IMR-90 (cell line): ENCODE results near the gene SCRN2.

Experiments used
- BHLHE40 ChIP-seq: fragments of 150-350 bp; IDR thresholded peaks from 2 replicates; pipeline ENCODE4 v1.6.1; 2016; ENCODE audit warnings: mild to moderate bottlenecking, low read depth, low read length
- CEBPB ChIP-seq: IDR thresholded peaks from 2 replicates; pipeline ENCODE4 v1.6.1; 2012; ENCODE audit warnings: low read depth, low read length, improper control_type of control experiment
- MAFK ChIP-seq: IDR thresholded peaks from 2 replicates; pipeline ENCODE4 v1.6.1; 2012; ENCODE audit warnings: low read depth, low read length, improper control_type of control experiment
- RAD21 ChIP-seq: IDR thresholded peaks from 2 replicates; pipeline ENCODE4 v1.6.1; 2012; ENCODE audit warnings: low read length, improper control_type of control experiment
- USF2 ChIP-seq: fragments of 150-350 bp; IDR thresholded peaks from 2 replicates; pipeline ENCODE4 v1.6.1; 2017; ENCODE audit warnings: mild to moderate bottlenecking, antibody characterized with exemption, low read length, low read depth
- TF ChIP-seq, protein P1 (sequence below): conservative IDR thresholded peaks from 2 replicates; pipeline ENCODE4 v1.5.1; 2012; ENCODE audit warnings: mild to moderate bottlenecking, low read depth, low read length, improper control_type of control experiment
- TF ChIP-seq, protein P2 (sequence below): fragments of 150-350 bp; IDR thresholded peaks from 2 replicates; pipeline ENCODE4 v1.6.1; 2016; ENCODE audit warnings: low read depth, mild to moderate bottlenecking, low read length, moderate library complexity, borderline replicate concordance

DNA sequence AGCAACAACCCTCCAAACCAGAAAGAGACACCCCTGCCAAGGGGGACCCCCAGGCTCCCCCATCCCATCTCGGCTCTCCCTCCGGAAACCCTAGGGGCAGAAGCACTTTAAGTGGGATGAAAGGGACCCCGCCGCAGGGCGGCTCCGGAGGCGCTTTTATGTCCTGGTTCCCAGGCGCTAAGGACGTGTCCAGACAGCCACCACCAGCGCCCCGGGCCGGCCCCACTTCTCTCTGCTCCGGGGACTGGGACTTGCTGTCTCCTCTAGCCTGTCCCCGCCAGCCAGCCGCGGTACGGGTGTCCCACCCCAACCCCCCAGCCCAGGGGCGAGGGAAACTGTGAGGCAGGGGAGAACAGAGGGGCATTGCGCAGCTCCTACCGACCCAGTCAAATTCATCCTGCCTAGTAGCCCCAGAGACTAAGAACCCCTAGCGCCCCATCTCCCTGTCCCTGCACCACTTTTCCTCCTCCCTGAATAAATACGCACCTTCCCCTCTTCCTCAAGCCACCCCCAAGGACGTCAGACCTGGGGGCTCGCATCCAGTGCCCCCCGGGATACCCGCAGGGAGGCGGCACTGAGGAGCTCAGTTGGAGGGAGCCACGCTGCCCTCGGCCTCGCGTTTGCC is 5.8 kb upstream of the SCRN2 start:
- TF ChIP-seq, protein P1, sequence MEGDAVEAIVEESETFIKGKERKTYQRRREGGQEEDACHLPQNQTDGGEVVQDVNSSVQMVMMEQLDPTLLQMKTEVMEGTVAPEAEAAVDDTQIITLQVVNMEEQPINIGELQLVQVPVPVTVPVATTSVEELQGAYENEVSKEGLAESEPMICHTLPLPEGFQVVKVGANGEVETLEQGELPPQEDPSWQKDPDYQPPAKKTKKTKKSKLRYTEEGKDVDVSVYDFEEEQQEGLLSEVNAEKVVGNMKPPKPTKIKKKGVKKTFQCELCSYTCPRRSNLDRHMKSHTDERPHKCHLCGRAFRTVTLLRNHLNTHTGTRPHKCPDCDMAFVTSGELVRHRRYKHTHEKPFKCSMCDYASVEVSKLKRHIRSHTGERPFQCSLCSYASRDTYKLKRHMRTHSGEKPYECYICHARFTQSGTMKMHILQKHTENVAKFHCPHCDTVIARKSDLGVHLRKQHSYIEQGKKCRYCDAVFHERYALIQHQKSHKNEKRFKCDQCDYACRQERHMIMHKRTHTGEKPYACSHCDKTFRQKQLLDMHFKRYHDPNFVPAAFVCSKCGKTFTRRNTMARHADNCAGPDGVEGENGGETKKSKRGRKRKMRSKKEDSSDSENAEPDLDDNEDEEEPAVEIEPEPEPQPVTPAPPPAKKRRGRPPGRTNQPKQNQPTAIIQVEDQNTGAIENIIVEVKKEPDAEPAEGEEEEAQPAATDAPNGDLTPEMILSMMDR: no peak
- TF ChIP-seq USF2 (no peak), BHLHE40 (no peak), RAD21 (no peak), CEBPB (no peak), MAFK (no peak)
- TF ChIP-seq, protein P2, sequence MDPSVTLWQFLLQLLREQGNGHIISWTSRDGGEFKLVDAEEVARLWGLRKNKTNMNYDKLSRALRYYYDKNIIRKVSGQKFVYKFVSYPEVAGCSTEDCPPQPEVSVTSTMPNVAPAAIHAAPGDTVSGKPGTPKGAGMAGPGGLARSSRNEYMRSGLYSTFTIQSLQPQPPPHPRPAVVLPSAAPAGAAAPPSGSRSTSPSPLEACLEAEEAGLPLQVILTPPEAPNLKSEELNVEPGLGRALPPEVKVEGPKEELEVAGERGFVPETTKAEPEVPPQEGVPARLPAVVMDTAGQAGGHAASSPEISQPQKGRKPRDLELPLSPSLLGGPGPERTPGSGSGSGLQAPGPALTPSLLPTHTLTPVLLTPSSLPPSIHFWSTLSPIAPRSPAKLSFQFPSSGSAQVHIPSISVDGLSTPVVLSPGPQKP: no peak
